IMR-90 (cell line): ENCODE measurements around the gene CHRD. TPM values are rescaled to one million over a fixed set of nuclear protein-coding genes. Genes with fewer than 3 reads are reported as not detected.
A peak's percentile ranks its signal among the peaks of the same experiment; 100 is the strongest.

Source experiments
- ATAC-seq: fragments of 200-7000 bp; cut with Tn5 transposase; 2 replicates; pipeline ENCODE4 v1.9.1; 2020; ENCODE audit warnings: low read depth, mild to moderate bottlenecking, moderate library complexity
- BruUV-seq: library from RNA; stranded (reverse); fragments of 400-500 nt; replicated peaks from 2 replicates; lab custom pipeline; 2021; lab: Mats Ljungman, UMichigan
- CTCF ChIA-PET: fragments of 300-600 bp; formaldehyde crosslinking; extraction: SDS; loops from one replicate; lab custom pipeline; 2021; ENCODE audit warnings: antibody characterized with exemption; lab: Yijun Ruan, JAX
- POLR2A ChIA-PET: fragments of 300-600 bp; sonication (Branson Sonifier 250); formaldehyde crosslinking; loops from one replicate; lab custom pipeline; 2022; ENCODE audit warnings: antibody characterized with exemption; ENCODE audit not compliant: unreplicated experiment; lab: Charles Lee
- DNase-seq: peaks from one replicate; pipeline ENCODE4 v3.0.0; 2013
- H2AFZ ChIP-seq: replicated peaks from 2 replicates; pipeline ENCODE3; 2013; ENCODE audit warnings: low read length, mild to moderate bottlenecking; ENCODE audit not compliant: poor library complexity
- H2AK5ac ChIP-seq: 2 replicates; pipeline ENCODE4 v1.6.1; 2013; ENCODE audit warnings: low read depth, low read length, inconsistent platforms
- H2AK9ac ChIP-seq: replicated peaks from 2 replicates; pipeline ENCODE3; 2013; ENCODE audit warnings: mild to moderate bottlenecking, low read depth, low read length, moderate library complexity; ENCODE audit not compliant: poor library complexity
- H2BK120ac ChIP-seq: 2 replicates; pipeline ENCODE4 v1.6.1; 2013; ENCODE audit warnings: low read depth, low read length, inconsistent platforms
- H2BK15ac ChIP-seq: 3 replicates; pipeline ENCODE4 v1.6.1; 2013; ENCODE audit warnings: low read depth, low read length, inconsistent platforms
- H2BK20ac ChIP-seq: 2 replicates; pipeline ENCODE4 v1.6.1; 2013; ENCODE audit warnings: low read depth, mild to moderate bottlenecking, inconsistent platforms, low read length, moderate library complexity
- H2BK5ac ChIP-seq: 2 replicates; pipeline ENCODE4 v1.6.1; 2013; ENCODE audit warnings: mild to moderate bottlenecking, low read depth, low read length, inconsistent platforms; ENCODE audit not compliant: poor library complexity, severe bottlenecking
- H3K14ac ChIP-seq: replicated peaks from 2 replicates; pipeline ENCODE4 v1.6.1; 2013; ENCODE audit warnings: low read depth, low read length, inconsistent platforms
- H3K18ac ChIP-seq: 2 replicates; pipeline ENCODE4 v1.6.1; 2013; ENCODE audit warnings: low read depth, low read length, control low read depth
- H3K23ac ChIP-seq: 2 replicates; pipeline ENCODE4 v1.6.1; 2013; ENCODE audit warnings: low read depth, low read length, inconsistent platforms
- H3K27ac ChIP-seq: 2 replicates; pipeline ENCODE4 v1.5.1; 2013; ENCODE audit warnings: mild to moderate bottlenecking, control low read depth, low read length; ENCODE audit not compliant: insufficient read depth
- H3K27me3 ChIP-seq: 2 replicates; pipeline ENCODE4 v1.6.1; 2013; ENCODE audit warnings: low read length; ENCODE audit not compliant: control insufficient read depth, insufficient read depth
- H3K36me3 ChIP-seq: 2 replicates; pipeline ENCODE4 v1.6.1; 2013; ENCODE audit warnings: low read length, mixed read lengths; ENCODE audit not compliant: control insufficient read depth, insufficient read depth
- H3K4ac ChIP-seq: 2 replicates; pipeline ENCODE4 v1.6.1; 2013; ENCODE audit warnings: low read depth, low read length, inconsistent platforms
- H3K4me1 ChIP-seq: 2 replicates; pipeline ENCODE4 v1.6.1; 2013; ENCODE audit warnings: low read length, mixed read lengths; ENCODE audit not compliant: control insufficient read depth, insufficient read depth
- H3K4me2 ChIP-seq: 2 replicates; pipeline ENCODE4 v1.6.1; 2013; ENCODE audit warnings: low read depth, mild to moderate bottlenecking, control low read depth, low read length, moderate library complexity
- H3K4me3 ChIP-seq: 2 replicates; pipeline ENCODE4 v1.5.1; 2013; ENCODE audit warnings: low read depth, mild to moderate bottlenecking, control low read depth, low read length, moderate library complexity; ENCODE audit not compliant: insufficient read depth
- H3K56ac ChIP-seq: 2 replicates; pipeline ENCODE4 v1.6.1; 2013; ENCODE audit warnings: low read length, inconsistent platforms; ENCODE audit not compliant: insufficient read depth; ENCODE audit errors: extremely low read depth
- H3K79me1 ChIP-seq, 2 experiments: 2 replicates each; pipeline ENCODE4 v1.6.1; 2013; ENCODE audit warnings: low read length in 2 of 2, inconsistent platforms in 1 of 2, low read depth in 1 of 2
- H3K9ac ChIP-seq: 2 replicates; pipeline ENCODE4 v1.6.1; 2013; ENCODE audit warnings: low read depth, low read length, control low read depth
- H3K9me1 ChIP-seq: 2 replicates; pipeline ENCODE4 v1.6.1; 2013; ENCODE audit warnings: low read length, inconsistent platforms; ENCODE audit not compliant: insufficient read depth
- H3K9me3 ChIP-seq: 2 replicates; pipeline ENCODE4 v1.6.1; 2013; ENCODE audit warnings: low read length; ENCODE audit not compliant: control insufficient read depth, insufficient read depth
- H4K20me1 ChIP-seq: 2 replicates; pipeline ENCODE4 v1.6.1; 2013; ENCODE audit warnings: low read length, inconsistent platforms; ENCODE audit not compliant: insufficient read depth
- H4K5ac ChIP-seq: 2 replicates; pipeline ENCODE4 v1.6.1; 2013; ENCODE audit warnings: mild to moderate bottlenecking, low read depth, low read length, control low read depth
- H4K8ac ChIP-seq, 2 experiments: 2 replicates each; pipeline ENCODE4 v1.6.1; 2013; ENCODE audit warnings: low read depth in 2 of 2, low read length in 2 of 2, control low read depth in 1 of 2, inconsistent platforms in 1 of 2
- H4K91ac ChIP-seq: 2 replicates; pipeline ENCODE4 v1.6.1; 2013; ENCODE audit warnings: low read depth, low read length, inconsistent platforms; ENCODE audit not compliant: insufficient read depth
- CEBPB ChIP-seq: IDR thresholded peaks from 2 replicates; pipeline ENCODE4 v1.6.1; 2012; ENCODE audit warnings: low read depth, low read length, improper control_type of control experiment
- FOS ChIP-seq: fragments of 150-350 bp; IDR thresholded peaks from 2 replicates; pipeline ENCODE4 v1.6.1; 2016; ENCODE audit warnings: low read depth, low read length
- MXI1 ChIP-seq: IDR thresholded peaks from 2 replicates; pipeline ENCODE4 v1.6.1; 2012; ENCODE audit warnings: low read depth, mild to moderate bottlenecking, low read length, moderate library complexity, borderline replicate concordance
- NFE2L2 ChIP-seq: fragments of 150-350 bp; IDR thresholded peaks from 2 replicates; pipeline ENCODE4 v1.6.1; 2016; ENCODE audit warnings: low read depth, mild to moderate bottlenecking, low read length
- POLR2A ChIP-seq: IDR thresholded peaks from 2 replicates; pipeline ENCODE4 v1.6.1; 2012; ENCODE audit warnings: mild to moderate bottlenecking, low read depth, low read length
- RCOR1 ChIP-seq: IDR thresholded peaks from 2 replicates; pipeline ENCODE4 v1.6.1; 2012; ENCODE audit warnings: mild to moderate bottlenecking, low read length, improper control_type of control experiment; ENCODE audit not compliant: insufficient replicate concordance
- SMC3 ChIP-seq: fragments of 150-350 bp; IDR thresholded peaks from 2 replicates; pipeline ENCODE4 v1.6.1; 2016; ENCODE audit warnings: low read depth, mild to moderate bottlenecking, antibody characterized with exemption, low read length, moderate library complexity
- WGBS, 2 experiments: methylation state at CpG; one replicate each; pipeline versions ENCODE4 v1.1.5 to v1.1.7; 2013; ENCODE audit warnings: missing lambda C conversion rate in 2 of 2; ENCODE audit not compliant: insufficient read length in 1 of 2; ENCODE audit errors: extremely low coverage in 2 of 2; 5-methylcytosine and 5-hydroxymethylcytosine counted together
- dilution Hi-C: fragments of 300-500 bp; cut with HindIII; formaldehyde crosslinking; loops from one replicate; pipeline ENCODE4 v1.14.3; 2018; ENCODE audit warnings: low sequenced_read_pairs; ENCODE audit not compliant: unreplicated experiment
- in situ Hi-C: fragments of 300-500 bp; cut with MboI; formaldehyde crosslinking; loops from 3 replicates; pipeline ENCODE4 v1.14.3; 2019; ENCODE audit warnings: low sequenced_read_pairs, inconsistent platforms, mixed read lengths
- intact Hi-C: fragments of 100-400 bp; cut with micrococcal nuclease; formaldehyde crosslinking; loops from 2 replicates; pipeline ENCODE4 v1.10.0; 2022
- polyA plus RNA-seq, 3 experiments: library from polyadenylated mRNA; depleted of rRNA; stranded (reverse); fragments of >200 nt; gene quantifications; 2 replicates each; pipeline ENCODE4 v1.2.3, GENCODE V29; 2012; ENCODE audit warnings: low replicate concordance in 1 of 3
- total RNA-seq: library from RNA; depleted of rRNA; stranded (reverse); fragments of >200 nt; gene quantifications from 2 replicates; pipeline ENCODE4 v1.2.3, GENCODE V29; 2012
- TF ChIP-seq, protein P1 (sequence below): conservative IDR thresholded peaks from 2 replicates; pipeline ENCODE4 v1.5.1; 2012; ENCODE audit warnings: mild to moderate bottlenecking, low read depth, low read length, improper control_type of control experiment

CHRD gene
- total and polyA plus RNA-seq, 2 of the 4 experiments (the other 2 are of a cell fraction): under 0.01 to 0.09 TPM

DNA sequence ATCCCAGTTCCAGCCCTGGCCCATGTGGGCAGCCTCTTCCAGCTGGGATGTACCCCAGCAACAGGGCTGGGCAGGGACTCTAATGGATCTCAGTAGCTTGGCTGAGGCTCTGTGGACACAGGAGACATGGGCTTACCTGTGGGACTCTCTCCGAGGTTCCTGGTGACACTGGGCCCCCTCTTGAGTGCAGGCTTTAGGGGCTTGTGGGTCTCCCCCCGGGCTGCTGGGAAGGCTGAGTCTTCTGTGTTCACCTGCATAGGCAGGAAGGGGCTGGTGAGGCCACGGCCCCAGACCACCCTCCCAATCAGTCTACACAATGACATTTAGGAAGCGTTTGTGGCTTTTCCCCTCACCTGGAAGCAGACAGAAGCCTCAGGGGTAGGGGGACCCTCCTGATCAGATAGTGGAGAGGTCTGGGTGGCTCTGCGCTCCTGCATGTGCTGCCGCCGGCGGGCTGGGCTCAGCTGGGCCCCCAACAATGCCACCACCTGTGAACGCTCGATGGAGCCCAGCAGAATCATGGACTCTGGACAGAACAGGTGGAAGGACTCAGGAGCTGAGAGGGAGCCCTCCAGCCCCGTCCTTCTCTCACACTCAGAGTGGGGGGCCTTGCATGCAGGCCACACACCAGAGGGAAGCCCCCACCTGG is 26.8 kb upstream of the CHRD start:
- dilution Hi-C loops (loop anchor here (25.0 kb wide), 1 partner anchor 184 kb away; no protein-coding TSS in a partner anchor), intact Hi-C loops (no loop called here), in situ Hi-C loops (no loop called here)
- ChIA-PET CTCF (no interaction called here), POLR2A (no interaction called here)
- H3K4ac ChIP-seq: no peak overlapping the region
- ATAC-seq (no peak), DNase-seq (no peak)
- no TSS peak for BruUV-seq
- no peak overlapping the region for H3K14ac ChIP-seq
- H3K4me1 ChIP-seq: no peaks in the 10 kb centered on the region
- H2BK5ac ChIP-seq: no peak overlapping the region
- TF ChIP-seq RCOR1: no peak
- no peak for TF ChIP-seq POLR2A
- no peak for TF ChIP-seq SMC3
- TF ChIP-seq CEBPB: no peak
- no peak for TF ChIP-seq FOS
- TF ChIP-seq NFE2L2: no peak
- TF ChIP-seq, protein P1, sequence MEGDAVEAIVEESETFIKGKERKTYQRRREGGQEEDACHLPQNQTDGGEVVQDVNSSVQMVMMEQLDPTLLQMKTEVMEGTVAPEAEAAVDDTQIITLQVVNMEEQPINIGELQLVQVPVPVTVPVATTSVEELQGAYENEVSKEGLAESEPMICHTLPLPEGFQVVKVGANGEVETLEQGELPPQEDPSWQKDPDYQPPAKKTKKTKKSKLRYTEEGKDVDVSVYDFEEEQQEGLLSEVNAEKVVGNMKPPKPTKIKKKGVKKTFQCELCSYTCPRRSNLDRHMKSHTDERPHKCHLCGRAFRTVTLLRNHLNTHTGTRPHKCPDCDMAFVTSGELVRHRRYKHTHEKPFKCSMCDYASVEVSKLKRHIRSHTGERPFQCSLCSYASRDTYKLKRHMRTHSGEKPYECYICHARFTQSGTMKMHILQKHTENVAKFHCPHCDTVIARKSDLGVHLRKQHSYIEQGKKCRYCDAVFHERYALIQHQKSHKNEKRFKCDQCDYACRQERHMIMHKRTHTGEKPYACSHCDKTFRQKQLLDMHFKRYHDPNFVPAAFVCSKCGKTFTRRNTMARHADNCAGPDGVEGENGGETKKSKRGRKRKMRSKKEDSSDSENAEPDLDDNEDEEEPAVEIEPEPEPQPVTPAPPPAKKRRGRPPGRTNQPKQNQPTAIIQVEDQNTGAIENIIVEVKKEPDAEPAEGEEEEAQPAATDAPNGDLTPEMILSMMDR: no peak
- no peak for TF ChIP-seq MXI1
- H2BK15ac ChIP-seq: no peak overlapping the region
- no peak overlapping the region for H3K23ac ChIP-seq
- no peak overlapping the region for H4K5ac ChIP-seq
- H4K91ac ChIP-seq: no peak overlapping the region
- no peak overlapping the region for H3K56ac ChIP-seq
- H3K9me3 ChIP-seq: no peaks in the 10 kb centered on the region
- no peak overlapping the region for H3K4me3 ChIP-seq
- peak overlapping the region; percentile 41 for H2AFZ ChIP-seq
- no peak overlapping the region for H3K27ac ChIP-seq
- H3K9me1 ChIP-seq: peaks cover 9% of the 10 kb centered on the region; the same call in 1 of the 2 replicates
- no peak overlapping the region for H4K8ac ChIP-seq
- no peaks in the 10 kb centered on the region; the same call in 1 of the 2 replicates for H4K20me1 ChIP-seq
- H3K36me3 ChIP-seq: peaks cover 22% of the 10 kb centered on the region
- no peak overlapping the region for H3K18ac ChIP-seq
- WGBS, 2 experiments: no CpG with 5 or more reads among the region's 11 CpGs
- no peak overlapping the region for H2BK120ac ChIP-seq
- H2AK5ac ChIP-seq: no peak overlapping the region
- no peak overlapping the region for H3K9ac ChIP-seq
- no peak overlapping the region for H2BK20ac ChIP-seq
- no peaks in the 10 kb centered on the region for H3K79me1 ChIP-seq
- no peaks in the 10 kb centered on the region for H3K27me3 ChIP-seq
- H3K4me2 ChIP-seq: no peak overlapping the region
- no peak overlapping the region for H2AK9ac ChIP-seq
